K562 (cell line): ENCODE data around the gene NOVA1. TPM values are rescaled to one million over a fixed set of nuclear protein-coding genes. Genes with fewer than 3 reads are reported as not detected.

ENCODE experiments used
- ATAC-seq: fragments of 200-7000 bp; cut with Tn5 transposase; 3 replicates; pipeline ENCODE4 v1.9.1; 2020; ENCODE audit warnings: moderate library complexity
- BruUV-seq: library from RNA; stranded (reverse); fragments of 400-500 nt; replicated peaks from 2 replicates; lab custom pipeline; 2021; lab: Mats Ljungman, UMichigan
- CTCF ChIA-PET: fragments of 300-600 bp; formaldehyde crosslinking; extraction: SDS; loops from one replicate; lab custom pipeline; 2021; ENCODE audit warnings: low intra/inter-chr PET ratio; lab: Yijun Ruan, JAX
- POLR2A ChIA-PET: fragments of 300-600, 350-650 bp; sonication (Branson Sonifier 250); formaldehyde crosslinking; extraction: SDS; loops from one replicate; lab custom pipeline; 2021; ENCODE audit warnings: antibody characterized with exemption, inconsistent platforms; lab: Yijun Ruan, JAX
- DNase-seq, 4 experiments: peaks; one replicate each; pipeline versions ENCODE4 v3.0.0 to v3.0.0-alpha.2; 2011 to 2018; ENCODE audit warnings: low spot score in 3 of 4, mixed read lengths in 3 of 4; ENCODE audit errors: extremely low read depth in 1 of 4
- FAIRE-seq: peaks from 2 replicates; lab custom pipeline; 2011; peaks lifted over from hg19 to GRCh38; lab: Jason Lieb, UNC
- H2AFZ ChIP-seq: 2 replicates; pipeline ENCODE4 v1.6.0; 2011; ENCODE audit warnings: low read depth, low read length, control low read depth, inconsistent platforms
- H3K27ac ChIP-seq: fragments of 200-600 bp; 3 replicates; pipeline ENCODE4 v1.8.0; 2011; ENCODE audit warnings: low read depth, mild to moderate bottlenecking, control low read depth, inconsistent platforms, low read length, moderate library complexity, mixed read lengths; ENCODE audit errors: extremely low read depth
- H3K27me3 ChIP-seq, 2 experiments: fragments of 300-600 bp in 1 of 2; 2 replicates in 1 of 2; 3 replicates in 1 of 2; pipeline versions ENCODE4 v1.6.0 to v1.8.0; 2011; ENCODE audit warnings: inconsistent platforms in 2 of 2, low read length in 2 of 2, mild to moderate bottlenecking in 1 of 2, mixed read lengths in 1 of 2, moderate library complexity in 1 of 2; ENCODE audit not compliant: control insufficient read depth in 2 of 2, insufficient read depth in 2 of 2
- H3K36me3 ChIP-seq: fragments of 300-600 bp; 3 replicates; pipeline ENCODE4 v1.8.0; 2011; ENCODE audit warnings: mild to moderate bottlenecking, low read length, inconsistent platforms; ENCODE audit not compliant: control insufficient read depth, insufficient read depth
- H3K4me1 ChIP-seq, 2 experiments: fragments of 200-600 bp in 1 of 2; replicated peaks in 1 of 2; 2 replicates in 1 of 2; 3 replicates in 1 of 2; pipeline versions ENCODE4 v1.5.1 to v1.8.0; 2011; ENCODE audit warnings: inconsistent platforms in 2 of 2, low read length in 2 of 2, mild to moderate bottlenecking in 1 of 2, mixed read lengths in 1 of 2, moderate library complexity in 1 of 2; ENCODE audit not compliant: control insufficient read depth in 2 of 2, insufficient read depth in 2 of 2
- H3K4me2 ChIP-seq: 2 replicates; pipeline ENCODE4 v1.6.1; 2011; ENCODE audit warnings: low read length, control low read depth, inconsistent platforms, mixed read lengths; ENCODE audit not compliant: insufficient read depth
- H3K4me3 ChIP-seq: fragments of 200-600 bp; sonication (generic), shearing (Covaris generic); 2 replicates; pipeline ENCODE4 v1.5.1; 2016; ENCODE audit warnings: control low read depth, inconsistent platforms
- H3K79me2 ChIP-seq: fragments of 200-600 bp; 3 replicates; pipeline ENCODE4 v1.8.0; 2011; ENCODE audit warnings: low read length, inconsistent platforms; ENCODE audit not compliant: control insufficient read depth, insufficient read depth
- H3K9ac ChIP-seq, 2 experiments: 2 replicates each; pipeline versions ENCODE4 v1.6.0 to v1.6.1; 2011; ENCODE audit warnings: low read depth in 2 of 2, low read length in 2 of 2, control low read depth in 1 of 2, inconsistent platforms in 1 of 2, mild to moderate bottlenecking in 1 of 2, mixed read lengths in 1 of 2; ENCODE audit not compliant: insufficient read depth in 1 of 2
- H3K9me1 ChIP-seq: one replicate; pipeline ENCODE4 v1.6.0; 2011; ENCODE audit warnings: inconsistent platforms, mild to moderate bottlenecking, low read length, moderate library complexity; ENCODE audit not compliant: control insufficient read depth, insufficient read depth
- H3K9me3 ChIP-seq: replicated peaks from 2 replicates; pipeline ENCODE4 v1.5.1; 2011; ENCODE audit warnings: low read depth, low read length, inconsistent platforms; ENCODE audit not compliant: control insufficient read depth, insufficient read depth
- H4K20me1 ChIP-seq: replicated peaks from 2 replicates; pipeline ENCODE4 v1.6.1; 2011; ENCODE audit warnings: low read length, inconsistent platforms, mixed read lengths; ENCODE audit not compliant: control insufficient read depth, insufficient read depth
- CREBBP ChIP-seq: IDR thresholded peaks from one replicate; pipeline ENCODE4 v1.6.1; 2012; ENCODE audit warnings: low read depth, mild to moderate bottlenecking, control low read depth, inconsistent platforms, low read length
- KDM1A ChIP-seq, 2 experiments: fragments of 450-650 bp; IDR thresholded peaks; 2 replicates each; pipeline ENCODE4 v1.6.1; 2016; ENCODE audit warnings: mild to moderate bottlenecking in 2 of 2
- KLF6 ChIP-seq: fragments of 250-450 bp; sonication (Bioruptor Pico); IDR thresholded peaks from 2 replicates; pipeline ENCODE4 v1.4.0; 2020; ENCODE audit warnings: mild to moderate bottlenecking, moderate library complexity, borderline replicate concordance
- LEF1 ChIP-seq: fragments of 450-650 bp; IDR thresholded peaks from 2 replicates; pipeline ENCODE4 v1.6.1; 2016; ENCODE audit warnings: mild to moderate bottlenecking
- MYNN ChIP-seq, 2 experiments: sonication (generic); formaldehyde crosslinking in 1 of 2; IDR thresholded peaks; 2 replicates each; pipeline versions ENCODE4 v1.5.0 to v1.6.1; 2016 to 2020; ENCODE audit warnings: antibody characterized with exemption in 1 of 2, missing genetic modification reagents in 1 of 2
- POLR2G ChIP-seq: fragments of 200-400 bp; formaldehyde crosslinking; IDR thresholded peaks from 2 replicates; pipeline ENCODE4 v1.6.1; 2017; ENCODE audit warnings: low read depth, mild to moderate bottlenecking, antibody characterized with exemption, low read length, moderate library complexity
- RFX7 ChIP-seq: fragments of 250-450 bp; sonication (Bioruptor Pico); IDR thresholded peaks from 2 replicates; pipeline ENCODE4 v1.5.1; 2021; ENCODE audit warnings: mild to moderate bottlenecking
- SMARCB1 ChIP-seq: IDR thresholded peaks from 2 replicates; pipeline ENCODE4 v1.6.1; 2011; ENCODE audit warnings: improper control_type of control experiment, low read depth; ENCODE audit not compliant: insufficient read length
- STAT5B ChIP-seq: fragments of 250-450 bp; sonication (Bioruptor Pico); IDR thresholded peaks from 2 replicates; pipeline ENCODE4 v1.8.0; 2021; ENCODE audit warnings: mild to moderate bottlenecking, inconsistent platforms
- ZBTB17 ChIP-seq: fragments of 450-650 bp; formaldehyde crosslinking; IDR thresholded peaks from 2 replicates; pipeline ENCODE4 v1.4.0; 2020; ENCODE audit warnings: mild to moderate bottlenecking
- ZNF584 ChIP-seq: fragments of 200-800 bp; sonication (Bioruptor generic); IDR thresholded peaks from 2 replicates; pipeline ENCODE4 v1.6.1; 2016; ENCODE audit warnings: low read depth, mild to moderate bottlenecking, missing genetic modification characterization, missing compliant biosample characterization
- ZNF644 ChIP-seq: fragments of 200-800 bp; sonication (Bioruptor generic); IDR thresholded peaks from 2 replicates; pipeline ENCODE4 v1.6.1; 2016; ENCODE audit warnings: low read depth, missing genetic modification characterization, missing compliant biosample characterization
- WGBS: fragments of 100-300 bp; shearing (Covaris generic); methylation state at CpG from one replicate; pipeline ENCODE4 v1.1.6; 2016; ENCODE audit warnings: low coverage, mixed read lengths; ENCODE audit not compliant: insufficient coverage; ENCODE audit errors: missing lambda C conversion rate; 5-methylcytosine and 5-hydroxymethylcytosine counted together
- in situ Hi-C: fragments of 300-500 bp; cut with MboI; formaldehyde crosslinking; loops from 4 replicates; pipeline ENCODE4 v1.15.0; 2018; ENCODE audit warnings: inconsistent platforms, mixed read lengths
- intact Hi-C: fragments of 100-400 bp; cut with micrococcal nuclease; formaldehyde crosslinking; loops from 2 replicates; pipeline ENCODE4 v1.14.2; 2022
- polyA plus RNA-seq, 8 experiments: library from polyadenylated mRNA; depleted of rRNA in 4 of 8; stranded (reverse) in 5 of 8; unstranded in 3 of 8; fragments of >200 nt; fragmentation: Nextera tagmentation in 2 of 8; fragmentation: Illumina TruSeq in 1 of 8; extraction: Ambion mirVana in 2 of 8; extraction: Trizol in 1 of 8; gene quantifications; 2 replicates each; pipeline versions ENCODE4 v1.2.1 to v1.2.3, GENCODE V29; 2011 to 2014; ENCODE audit warnings: inconsistent platforms in 1 of 8, missing spikeins in 1 of 8
- total RNA-seq, 7 experiments: library from RNA; depleted of rRNA in 6 of 7; stranded (reverse); fragments of >200 nt in 6 of 7; fragmentation: Illumina TruSeq in 2 of 7; extraction: Trizol in 2 of 7; gene quantifications; 2 replicates each; pipeline versions ENCODE4 v1.2.1 to v1.2.3, GENCODE V29; 2011 to 2021; ENCODE audit warnings: low replicate concordance in 1 of 7
- TF ChIP-seq, protein P1 (sequence below): fragments of 450-650 bp; formaldehyde crosslinking; IDR thresholded peaks from 2 replicates; pipeline ENCODE4 v1.4.0; 2020; ENCODE audit warnings: mild to moderate bottlenecking, moderate library complexity
- TF ChIP-seq, protein P2 (sequence below): fragments of 250-450 bp; sonication (Bioruptor Pico); IDR thresholded peaks from 2 replicates; pipeline ENCODE4 v1.5.0; 2021; ENCODE audit warnings: mild to moderate bottlenecking, moderate library complexity

NOVA1 gene
- total and polyA plus RNA-seq, 9 of the 15 experiments (the other 6 are each of a cell fraction or from before 2014, with no cell fraction given): 0.01 TPM; not detected in 8

DNA sequence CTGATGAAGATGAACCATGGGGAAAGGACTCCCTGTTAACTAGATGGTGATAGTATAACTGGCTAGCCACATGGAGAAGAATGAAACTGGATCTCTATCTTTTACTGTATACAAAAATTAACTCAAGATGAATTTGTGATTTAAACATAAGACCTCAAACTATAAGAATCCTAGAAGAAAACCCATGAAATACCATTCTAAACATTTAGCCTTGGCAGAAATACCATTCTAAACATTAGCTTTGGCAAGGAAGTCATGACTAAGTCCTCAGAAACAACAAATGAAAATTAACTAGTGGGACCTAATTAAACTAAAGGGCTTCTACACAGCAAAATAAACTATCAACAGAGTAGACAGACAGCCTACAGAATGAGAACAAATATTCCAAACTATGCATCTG lies 28.4 kb upstream of the NOVA1 start:
- Histone ChIP-seq H3K36me3 (no peaks in the 10 kb centered on the region), H3K4me3 (no peak overlapping the region), H2AFZ (no peak overlapping the region), H3K27ac (no peak overlapping the region), H4K20me1 (no peaks in the 10 kb centered on the region), H3K9ac (no peak overlapping the region), H3K79me2 (no peaks in the 10 kb centered on the region), H3K9me3 (no peaks in the 10 kb centered on the region), H3K9me1 (no peaks in the 10 kb centered on the region), H3K4me1 (no peaks in the 10 kb centered on the region), H3K27me3 (no peaks in the 10 kb centered on the region), H3K4me2 (no peak overlapping the region)
- ATAC-seq (no peak), FAIRE-seq (no peak), DNase-seq (no peak)
- in situ Hi-C loops: no loop called here
- intact Hi-C loops: no loop called here
- no TSS peak for BruUV-seq
- CTCF ChIA-PET: no interaction called here
- POLR2A ChIA-PET: no interaction called here
- TF ChIP-seq ZNF584 (CRISPR knock-in tag): no peak
- TF ChIP-seq MYNN (IDR thresholded peaks at IDR 0.05): no peak
- TF ChIP-seq MYNN (CRISPR knock-in tag; IDR thresholded peaks at IDR 0.05): no peak
- no peak for TF ChIP-seq KLF6 (CRISPR knock-in tag)
- no peak for TF ChIP-seq LEF1
- TF ChIP-seq RFX7: no peak
- TF ChIP-seq STAT5B: no peak

DNA sequence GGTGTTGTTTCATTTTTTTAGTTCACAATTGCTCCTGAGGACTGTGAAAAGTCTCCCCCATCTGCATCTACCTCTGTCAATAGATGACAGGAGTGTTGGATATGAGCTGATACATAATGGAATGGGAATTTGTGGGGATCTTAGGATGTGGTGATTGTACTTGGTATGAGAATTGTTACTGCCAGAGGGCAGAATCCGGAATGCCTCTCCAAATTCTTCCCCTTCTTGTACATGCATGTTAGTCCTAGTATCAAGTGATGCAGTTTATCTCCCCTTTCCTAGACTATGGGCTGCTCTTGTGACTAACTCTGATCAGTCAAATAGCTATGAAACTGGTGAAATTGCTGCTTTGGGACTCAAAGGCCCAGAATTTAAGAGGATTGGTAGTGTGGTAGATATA lies 24.8 kb upstream of the NOVA1 start:
- in situ Hi-C loops: no loop called here
- no peak for FAIRE-seq
- H3K9me1 ChIP-seq: no peaks in the 10 kb centered on the region
- no peak for DNase-seq
- H3K9me3 ChIP-seq: no peaks in the 10 kb centered on the region
- WGBS: 0% methylated on average over 1 of the region's 1 CpG
- no peaks in the 10 kb centered on the region for H3K27me3 ChIP-seq
- no peak overlapping the region for H3K4me2 ChIP-seq
- no peak overlapping the region for H2AFZ ChIP-seq
- no peak overlapping the region for H3K9ac ChIP-seq
- H3K4me3 ChIP-seq: no peak overlapping the region
- H3K79me2 ChIP-seq: no peaks in the 10 kb centered on the region
- no peak for ATAC-seq
- no peak overlapping the region for H3K27ac ChIP-seq
- BruUV-seq: no TSS peak
- no peaks in the 10 kb centered on the region for H4K20me1 ChIP-seq
- H3K36me3 ChIP-seq: no peaks in the 10 kb centered on the region
- H3K4me1 ChIP-seq: no peaks in the 10 kb centered on the region
- ChIA-PET CTCF (no interaction called here), POLR2A (no interaction called here)
- intact Hi-C loops: no loop called here
- no peak for TF ChIP-seq KDM1A (IDR thresholded peaks at IDR 0.05)
- TF ChIP-seq, protein P1, sequence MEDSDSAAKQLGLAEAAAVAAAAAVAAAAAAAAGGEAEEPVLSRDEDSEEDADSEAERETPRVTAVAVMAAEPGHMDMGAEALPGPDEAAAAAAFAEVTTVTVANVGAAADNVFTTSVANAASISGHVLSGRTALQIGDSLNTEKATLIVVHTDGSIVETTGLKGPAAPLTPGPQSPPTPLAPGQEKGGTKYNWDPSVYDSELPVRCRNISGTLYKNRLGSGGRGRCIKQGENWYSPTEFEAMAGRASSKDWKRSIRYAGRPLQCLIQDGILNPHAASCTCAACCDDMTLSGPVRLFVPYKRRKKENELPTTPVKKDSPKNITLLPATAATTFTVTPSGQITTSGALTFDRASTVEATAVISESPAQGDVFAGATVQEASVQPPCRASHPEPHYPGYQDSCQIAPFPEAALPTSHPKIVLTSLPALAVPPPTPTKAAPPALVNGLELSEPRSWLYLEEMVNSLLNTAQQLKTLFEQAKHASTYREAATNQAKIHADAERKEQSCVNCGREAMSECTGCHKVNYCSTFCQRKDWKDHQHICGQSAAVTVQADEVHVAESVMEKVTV: no peak
- no peak for TF ChIP-seq SMARCB1
- no peak for TF ChIP-seq ZNF644 (tag)
- TF ChIP-seq, protein P2, sequence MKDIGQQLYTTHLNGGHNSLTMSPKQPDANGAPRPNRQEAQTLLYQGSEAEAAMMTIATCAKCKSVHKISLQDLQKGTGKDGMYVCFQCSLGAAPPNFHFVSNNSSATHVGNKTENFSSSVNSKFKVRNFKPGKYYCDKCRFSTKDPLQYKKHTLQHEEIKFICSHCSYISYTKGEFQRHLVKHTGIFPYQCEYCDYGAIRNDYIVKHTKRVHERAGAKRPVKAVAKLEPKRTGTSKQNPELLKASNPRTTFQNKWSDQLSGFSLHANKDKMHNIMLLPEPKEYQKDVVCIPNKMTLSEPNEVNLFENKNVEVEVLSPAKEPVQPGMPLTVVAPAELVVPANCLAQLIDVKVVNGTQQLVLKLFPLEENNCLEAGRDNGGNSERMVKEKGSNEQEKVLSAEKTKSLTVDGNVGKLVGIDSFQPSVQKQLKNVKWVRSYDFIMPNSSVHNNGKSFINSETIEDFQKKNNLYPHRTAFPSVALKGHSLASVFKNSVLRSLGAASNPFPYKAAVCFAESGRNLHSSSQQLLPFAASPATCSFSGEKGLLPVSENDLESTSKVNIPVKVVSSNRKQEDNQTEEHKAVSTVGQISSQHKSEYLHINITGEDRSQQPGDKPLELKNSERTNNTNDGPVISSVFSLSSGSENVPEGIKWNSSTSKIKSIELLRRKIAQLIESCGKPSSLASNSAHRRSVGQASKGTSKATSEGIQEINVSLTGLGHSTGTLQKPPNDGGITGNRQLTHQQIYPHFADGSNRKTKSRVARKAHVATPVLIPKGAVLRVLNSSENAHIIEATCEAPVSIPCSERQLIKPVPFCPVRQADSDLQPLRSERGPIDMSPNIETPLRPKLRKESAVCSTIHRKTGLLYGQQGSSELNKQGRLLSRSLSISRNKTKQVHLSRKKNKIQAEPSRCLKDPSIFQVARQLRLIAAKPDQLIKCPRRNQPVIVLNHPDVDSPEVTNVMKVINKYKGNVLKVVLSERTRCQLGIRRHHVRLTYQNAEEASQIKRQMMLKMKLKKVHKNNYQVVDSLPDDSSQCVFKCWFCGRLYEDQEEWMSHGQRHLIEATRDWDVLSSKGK (CRISPR knock-in tag): no peak
- no peak for TF ChIP-seq CREBBP
- no peak for TF ChIP-seq POLR2G
- no peak for TF ChIP-seq ZBTB17
